IMR-90 (cell line): ENCODE measurements around the gene RADX.

ENCODE experiments used
- MAZ ChIP-seq: IDR thresholded peaks from 2 replicates; pipeline ENCODE4 v1.6.1; 2012; ENCODE audit warnings: low read depth, mild to moderate bottlenecking, low read length, improper control_type of control experiment, moderate library complexity, borderline replicate concordance
- POLR2A ChIP-seq: IDR thresholded peaks from 2 replicates; pipeline ENCODE4 v1.6.1; 2012; ENCODE audit warnings: mild to moderate bottlenecking, low read depth, low read length
- SMC3 ChIP-seq: fragments of 150-350 bp; IDR thresholded peaks from 2 replicates; pipeline ENCODE4 v1.6.1; 2016; ENCODE audit warnings: low read depth, mild to moderate bottlenecking, antibody characterized with exemption, low read length, moderate library complexity
- TF ChIP-seq, protein P1 (sequence below): conservative IDR thresholded peaks from 2 replicates; pipeline ENCODE4 v1.5.1; 2012; ENCODE audit warnings: mild to moderate bottlenecking, low read depth, low read length, improper control_type of control experiment

DNA sequence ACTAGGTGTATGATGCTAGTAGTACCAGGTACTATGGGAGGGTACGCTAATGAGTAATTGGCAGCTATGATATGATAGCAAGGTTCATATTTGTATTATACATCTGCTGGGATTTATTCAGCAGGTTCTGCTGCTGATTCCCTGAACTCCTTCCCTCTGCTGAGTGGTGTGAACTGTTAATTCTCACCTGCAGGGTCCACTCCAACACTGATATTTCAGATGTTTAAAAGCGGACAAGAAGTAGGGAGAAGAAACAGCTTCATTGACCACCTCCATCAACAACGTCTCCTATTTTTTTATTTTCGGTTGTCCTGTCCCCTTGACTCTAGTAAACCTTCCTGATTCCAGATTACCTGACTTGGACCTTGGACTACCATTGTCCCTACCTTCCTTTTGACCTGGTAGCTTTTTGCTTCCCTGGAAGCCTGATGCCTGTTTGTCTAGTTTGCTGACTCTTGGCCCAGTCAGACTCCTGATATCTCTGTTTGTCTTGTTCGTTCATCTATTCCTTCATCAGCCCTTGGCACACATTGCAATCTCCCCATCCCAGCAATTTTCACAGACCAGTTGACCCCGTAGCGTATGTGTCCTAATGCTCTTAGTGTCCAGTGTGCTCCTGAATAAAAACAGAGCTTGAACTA, 80.8 kb downstream of the RADX start:
- TF ChIP-seq, protein P1, sequence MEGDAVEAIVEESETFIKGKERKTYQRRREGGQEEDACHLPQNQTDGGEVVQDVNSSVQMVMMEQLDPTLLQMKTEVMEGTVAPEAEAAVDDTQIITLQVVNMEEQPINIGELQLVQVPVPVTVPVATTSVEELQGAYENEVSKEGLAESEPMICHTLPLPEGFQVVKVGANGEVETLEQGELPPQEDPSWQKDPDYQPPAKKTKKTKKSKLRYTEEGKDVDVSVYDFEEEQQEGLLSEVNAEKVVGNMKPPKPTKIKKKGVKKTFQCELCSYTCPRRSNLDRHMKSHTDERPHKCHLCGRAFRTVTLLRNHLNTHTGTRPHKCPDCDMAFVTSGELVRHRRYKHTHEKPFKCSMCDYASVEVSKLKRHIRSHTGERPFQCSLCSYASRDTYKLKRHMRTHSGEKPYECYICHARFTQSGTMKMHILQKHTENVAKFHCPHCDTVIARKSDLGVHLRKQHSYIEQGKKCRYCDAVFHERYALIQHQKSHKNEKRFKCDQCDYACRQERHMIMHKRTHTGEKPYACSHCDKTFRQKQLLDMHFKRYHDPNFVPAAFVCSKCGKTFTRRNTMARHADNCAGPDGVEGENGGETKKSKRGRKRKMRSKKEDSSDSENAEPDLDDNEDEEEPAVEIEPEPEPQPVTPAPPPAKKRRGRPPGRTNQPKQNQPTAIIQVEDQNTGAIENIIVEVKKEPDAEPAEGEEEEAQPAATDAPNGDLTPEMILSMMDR: no peak
- no peak for TF ChIP-seq POLR2A
- no peak for TF ChIP-seq SMC3
- no peak for TF ChIP-seq MAZ
